Measurements from ENCODE around the gene FBP1. TPM values are rescaled to one million over a fixed set of nuclear protein-coding genes. Genes with fewer than 3 reads are reported as not detected.

FBP1 gene
- total and polyA plus RNA-seq, 2 donors (not counting 3 experiments of a cell fraction or from before 2014, with no cell fraction given), result 2.5 to 3.8 TPM

- POLR2A ChIA-PET, result no interaction called here
- Histone ChIP-seq H3K27me3 (ENCODE audit: control insufficient read depth in 2 of 2, insufficient read depth in 2 of 2, low read length in 2 of 2) (peaks cover 4 to 5% of the 10 kb centered on the region in 2 experiments), H3K9ac (replicated peaks; ENCODE audit: extremely low read depth, insufficient read depth, low read length) (no peak overlapping the region), H3K36me3 (ENCODE audit: control insufficient read depth in 2 of 2, extremely low read depth in 1 of 2, insufficient read depth in 2 of 2, low read length in 2 of 2) (no peaks in the 10 kb centered on the region), H3K4me2 (ENCODE audit: insufficient read depth, low read length) (no peak overlapping the region), H3K79me2 (ENCODE audit: control insufficient read depth, insufficient read depth, low read length) (no peaks in the 10 kb centered on the region), H2AFZ (ENCODE audit: low read depth, low read length) (no peak overlapping the region), H3K4me3 (replicated peaks in 1 of 3; ENCODE audit: insufficient read depth in 1 of 3, low read depth in 1 of 3, low read length in 3 of 3) (no peak overlapping the region), H3K9me1 (replicated peaks; ENCODE audit: control insufficient read depth, extremely low read depth, insufficient read depth, low read length) (no peaks in the 10 kb centered on the region), H3K9me3 (replicated peaks; ENCODE audit: control insufficient read depth, insufficient read depth, low read length) (no peaks in the 10 kb centered on the region), H4K20me1 (replicated peaks; ENCODE audit: control insufficient read depth, extremely low read depth, insufficient read depth, low read length) (no peaks in the 10 kb centered on the region), H3K4me1 (ENCODE audit: control insufficient read depth, extremely low read depth, insufficient read depth, low read length) (peaks cover 2% of the 10 kb centered on the region), H3K27ac (ENCODE audit: insufficient read depth, low read depth, low read length) (no peak overlapping the region)
- no peak for FAIRE-seq
- dilution Hi-C loops (cut with MboI; ENCODE audit: extremely low pct_ligation_motif_present, low sequenced_read_pairs) (no loop called here), intact Hi-C loops (cut with micrococcal nuclease) (no loop called here)
- CTCF ChIA-PET, result no interaction called here
- DNase-seq (ENCODE audit: low read depth, low spot score), result no peak
- TF ChIP-seq CTCF (IDR thresholded peaks at IDR 0.05; ENCODE audit: extremely low read depth in 1 of 2, insufficient read depth in 1 of 2, low read depth in 1 of 2, low read length in 2 of 2) (no peak), EZH2 (IDR thresholded peaks at IDR 0.05; ENCODE audit: borderline replicate concordance, low read depth, low read length, severe bottlenecking) (no peak), FOS (IDR thresholded peaks at IDR 0.05; ENCODE audit: borderline replicate concordance, insufficient read depth, low read length) (no peak), MYC (IDR thresholded peaks at IDR 0.05; ENCODE audit: low read depth, low read length) (no peak)
- BruUV-seq (replicated peaks), result no TSS peak
Measured at GRCh38 chr9:94625835-94626234, 13.5 kb downstream of the FBP1 start.

DNA sequence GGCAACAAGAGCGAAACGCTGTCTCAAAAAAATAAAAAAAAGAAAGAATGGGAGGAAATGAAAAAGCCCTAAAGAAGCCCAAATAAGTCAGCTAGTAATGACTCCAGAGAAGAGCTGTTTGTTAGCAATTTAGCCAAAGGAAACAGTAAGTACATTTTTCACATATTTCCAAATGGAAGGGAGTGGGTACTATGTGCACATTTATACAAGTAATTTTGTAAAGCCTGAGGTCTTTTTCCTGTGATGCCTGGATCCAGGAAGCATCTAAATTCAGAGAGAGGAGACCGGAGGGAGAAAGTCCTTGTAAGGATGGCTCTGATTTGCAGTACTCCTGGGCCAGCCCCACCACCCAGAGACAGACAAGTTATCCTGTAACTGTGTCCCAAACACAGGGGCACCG is 14.7 kb downstream of the FBP1 start:
- Histone ChIP-seq H3K4me1 (ENCODE audit: control insufficient read depth, extremely low read depth, insufficient read depth, low read length) (peaks cover 2% of the 10 kb centered on the region), H2AFZ (ENCODE audit: low read depth, low read length) (peak overlapping the region; percentile 13), H3K4me3 (replicated peaks in 1 of 3; ENCODE audit: insufficient read depth in 1 of 3, low read depth in 1 of 3, low read length in 3 of 3) (no peak overlapping the region), H3K27me3 (ENCODE audit: control insufficient read depth in 2 of 2, insufficient read depth in 2 of 2, low read length in 2 of 2) (no peaks in the 10 kb centered on the region), H3K9me1 (replicated peaks; ENCODE audit: control insufficient read depth, extremely low read depth, insufficient read depth, low read length) (no peaks in the 10 kb centered on the region), H3K36me3 (ENCODE audit: control insufficient read depth in 2 of 2, extremely low read depth in 1 of 2, insufficient read depth in 2 of 2, low read length in 2 of 2) (no peaks in the 10 kb centered on the region), H4K20me1 (replicated peaks; ENCODE audit: control insufficient read depth, extremely low read depth, insufficient read depth, low read length) (no peaks in the 10 kb centered on the region), H3K9me3 (replicated peaks; ENCODE audit: control insufficient read depth, insufficient read depth, low read length) (no peaks in the 10 kb centered on the region), H3K9ac (replicated peaks; ENCODE audit: extremely low read depth, insufficient read depth, low read length) (no peak overlapping the region), H3K4me2 (ENCODE audit: insufficient read depth, low read length) (peak overlapping the region; percentile 1), H3K79me2 (ENCODE audit: control insufficient read depth, insufficient read depth, low read length) (no peaks in the 10 kb centered on the region), H3K27ac (ENCODE audit: insufficient read depth, low read depth, low read length) (no peak overlapping the region)
- dilution Hi-C loops (cut with MboI; ENCODE audit: extremely low pct_ligation_motif_present, low sequenced_read_pairs), result no loop called here
- ChIA-PET CTCF (no interaction called here), POLR2A (no interaction called here)
- intact Hi-C loops (cut with micrococcal nuclease), result no loop called here
- no TSS peak for BruUV-seq (replicated peaks)
- peak; percentile 80 for FAIRE-seq
- TF ChIP-seq MYC (IDR thresholded peaks at IDR 0.05; ENCODE audit: low read depth, low read length), result no peak
- no peak for TF ChIP-seq EZH2 (IDR thresholded peaks at IDR 0.05; ENCODE audit: borderline replicate concordance, low read depth, low read length, severe bottlenecking)
- DNase-seq (ENCODE audit: low read depth, low spot score), result peak; percentile 19
